Lower lobe of right lung (tissue), 2 donors: ENCODE data around the gene UNC5C. TPM values are rescaled to one million over a fixed set of nuclear protein-coding genes. Genes with fewer than 3 reads are reported as not detected.

ENCODE experiments used
- ATAC-seq, 2 donors: fragments of 200-7000 bp; cut with Tn5 transposase; one replicate each; pipeline ENCODE4 v1.9.1; 2020 to 2022; ENCODE audit warnings: mild to moderate bottlenecking in 2 of 2, moderate library complexity in 2 of 2
- DNase-seq: peaks from one replicate; pipeline ENCODE4 v3.0.0-alpha.2; 2020
- H3K27ac ChIP-seq: fragments of 200-600 bp; one replicate; pipeline ENCODE4 v1.8.0; 2022
- H3K27me3 ChIP-seq: fragments of 200-600 bp; one replicate; pipeline ENCODE4 v1.8.0; 2022; ENCODE audit warnings: low read depth
- H3K36me3 ChIP-seq: fragments of 200-600 bp; one replicate; pipeline ENCODE4 v1.8.0; 2022; ENCODE audit warnings: mild to moderate bottlenecking
- H3K4me1 ChIP-seq: fragments of 200-600 bp; one replicate; pipeline ENCODE4 v1.8.0; 2022
- H3K4me3 ChIP-seq: fragments of 200-600 bp; one replicate; pipeline ENCODE4 v1.8.0; 2022; ENCODE audit warnings: mild to moderate bottlenecking
- H3K9me3 ChIP-seq: fragments of 200-600 bp; one replicate; pipeline ENCODE4 v1.8.0; 2022
- intact Hi-C: fragments of 100-400 bp; cut with DNase I; formaldehyde crosslinking; loops from one replicate; pipeline ENCODE4 v1.11.0; 2022
- total RNA-seq: library from RNA; stranded (reverse); fragmentation: NEBNext Ultra II Directional; extraction: Animal tissue kit (Norgen Biotek cat#: 25700); gene quantifications from one replicate; pipeline ENCODE4 v1.2.1, GENCODE V29; 2021
- TF ChIP-seq, protein P1 (sequence below): fragments of 200-600 bp; IDR thresholded peaks from one replicate; pipeline ENCODE4 v1.8.0; 2022; ENCODE audit warnings: antibody characterized with exemption, mild to moderate bottlenecking
- donor health status: DM: no; HTN: yes; CAD: no; lungs with severe emphysema.

The UNC5C gene
- total RNA-seq, 1 donor from 2014 or later: 5.1 TPM

DNA sequence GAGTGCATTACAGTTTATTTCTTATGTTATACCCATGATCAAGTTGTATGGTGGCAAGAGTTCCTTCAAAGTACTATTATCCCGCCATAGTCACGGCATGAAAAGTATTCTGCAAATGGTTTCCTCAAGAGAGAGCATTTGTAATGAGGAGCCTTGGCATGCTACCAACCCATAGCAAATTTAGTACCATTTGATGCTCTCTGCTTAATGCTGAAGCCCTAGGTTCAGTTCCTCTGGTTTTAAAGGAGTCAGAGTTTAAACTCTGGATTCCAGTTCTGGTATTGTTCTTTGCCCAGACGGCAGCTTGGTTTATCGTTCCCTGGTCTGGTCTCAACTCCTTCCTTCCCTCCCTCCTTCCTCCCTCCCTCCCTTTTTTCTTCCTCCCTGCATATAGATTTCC is 419.7 kb downstream of the UNC5C start:
- no peak overlapping the region for H3K27ac ChIP-seq
- intact Hi-C loops: no loop called here
- no peaks in the 10 kb centered on the region for H3K36me3 ChIP-seq
- no peaks in the 10 kb centered on the region for H3K4me1 ChIP-seq
- DNase-seq: no peak
- no peaks in the 10 kb centered on the region for H3K27me3 ChIP-seq
- no peaks in the 10 kb centered on the region for H3K9me3 ChIP-seq
- TF ChIP-seq, protein P1, sequence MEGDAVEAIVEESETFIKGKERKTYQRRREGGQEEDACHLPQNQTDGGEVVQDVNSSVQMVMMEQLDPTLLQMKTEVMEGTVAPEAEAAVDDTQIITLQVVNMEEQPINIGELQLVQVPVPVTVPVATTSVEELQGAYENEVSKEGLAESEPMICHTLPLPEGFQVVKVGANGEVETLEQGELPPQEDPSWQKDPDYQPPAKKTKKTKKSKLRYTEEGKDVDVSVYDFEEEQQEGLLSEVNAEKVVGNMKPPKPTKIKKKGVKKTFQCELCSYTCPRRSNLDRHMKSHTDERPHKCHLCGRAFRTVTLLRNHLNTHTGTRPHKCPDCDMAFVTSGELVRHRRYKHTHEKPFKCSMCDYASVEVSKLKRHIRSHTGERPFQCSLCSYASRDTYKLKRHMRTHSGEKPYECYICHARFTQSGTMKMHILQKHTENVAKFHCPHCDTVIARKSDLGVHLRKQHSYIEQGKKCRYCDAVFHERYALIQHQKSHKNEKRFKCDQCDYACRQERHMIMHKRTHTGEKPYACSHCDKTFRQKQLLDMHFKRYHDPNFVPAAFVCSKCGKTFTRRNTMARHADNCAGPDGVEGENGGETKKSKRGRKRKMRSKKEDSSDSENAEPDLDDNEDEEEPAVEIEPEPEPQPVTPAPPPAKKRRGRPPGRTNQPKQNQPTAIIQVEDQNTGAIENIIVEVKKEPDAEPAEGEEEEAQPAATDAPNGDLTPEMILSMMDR: no peak
- ATAC-seq: no peak
- no peak overlapping the region for H3K4me3 ChIP-seq

DNA sequence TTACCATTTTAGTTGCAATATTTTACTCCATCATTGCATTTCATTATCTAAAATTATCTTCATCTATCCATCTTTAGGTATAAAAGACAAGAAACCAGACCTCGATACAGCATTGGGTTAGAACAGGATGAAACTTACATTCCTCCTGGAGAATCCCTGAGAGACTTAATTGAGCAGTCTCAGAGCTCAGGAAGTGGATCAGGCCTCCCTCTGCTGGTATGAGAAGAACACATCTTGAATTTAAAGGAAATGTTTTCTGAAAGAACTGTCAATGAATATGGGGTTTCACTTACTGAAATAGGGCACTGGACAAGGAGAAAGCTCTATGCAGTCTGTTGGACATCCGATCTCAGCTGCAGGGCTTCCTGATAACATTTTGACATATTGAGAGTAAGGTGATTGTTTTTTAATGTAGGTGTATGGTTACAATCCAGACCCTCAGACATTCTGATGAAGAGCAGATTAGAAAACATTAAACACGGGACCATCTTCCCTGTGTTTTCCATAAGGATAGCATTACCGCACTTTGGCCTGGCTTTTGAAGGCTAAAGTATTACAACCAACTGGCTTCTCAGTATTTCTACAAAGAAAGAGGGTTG is 423.8 kb downstream of the UNC5C start:
- Histone ChIP-seq H3K4me3 (no peak overlapping the region), H3K9me3 (no peaks in the 10 kb centered on the region), H3K27ac (no peak overlapping the region), H3K27me3 (no peaks in the 10 kb centered on the region), H3K4me1 (no peaks in the 10 kb centered on the region), H3K36me3 (no peaks in the 10 kb centered on the region)
- TF ChIP-seq, protein P1: peak; percentile 23
- DNase-seq: no peak
- no peak for ATAC-seq
- intact Hi-C loops: no loop called here

- Histone ChIP-seq H3K4me3 (no peak overlapping the region), H3K27ac (no peak overlapping the region), H3K27me3 (no peaks in the 10 kb centered on the region), H3K9me3 (no peaks in the 10 kb centered on the region), H3K4me1 (no peaks in the 10 kb centered on the region), H3K36me3 (no peaks in the 10 kb centered on the region)
- intact Hi-C loops: no loop called here
- no peak for ATAC-seq
- TF ChIP-seq, protein P1: no peak
- DNase-seq: peak; percentile 39
These were observed 426.8 kb downstream of the UNC5C start for GRCh38 chr4:95122001-95122400.

DNA sequence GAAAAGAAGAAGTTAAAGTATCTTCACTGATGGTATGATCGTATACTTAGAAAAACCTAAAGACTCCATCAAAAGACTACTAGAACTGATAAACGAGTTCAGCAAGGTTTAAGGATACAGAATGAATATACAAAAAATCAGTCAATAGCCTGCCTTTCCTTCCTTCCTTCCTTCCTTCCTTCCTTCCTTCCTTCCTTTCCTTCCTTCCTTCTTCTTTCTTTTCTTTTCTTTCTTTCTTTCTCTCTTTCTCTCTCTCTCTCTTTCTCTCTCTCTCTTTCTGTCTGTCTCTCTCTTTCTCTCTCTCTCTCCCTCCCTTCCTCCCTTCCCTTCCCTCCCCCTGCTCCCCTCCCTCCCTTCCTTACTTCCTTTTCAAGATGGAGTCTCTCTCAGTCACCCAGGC is 428.3 kb downstream of the UNC5C start:
- DNase-seq (no peak), ATAC-seq (no peak)
- TF ChIP-seq, protein P1: no peak
- Histone ChIP-seq H3K27ac (no peak overlapping the region), H3K4me1 (no peaks in the 10 kb centered on the region), H3K27me3 (no peaks in the 10 kb centered on the region), H3K4me3 (no peak overlapping the region), H3K9me3 (no peaks in the 10 kb centered on the region), H3K36me3 (no peaks in the 10 kb centered on the region)
- intact Hi-C loops: no loop called here

DNA sequence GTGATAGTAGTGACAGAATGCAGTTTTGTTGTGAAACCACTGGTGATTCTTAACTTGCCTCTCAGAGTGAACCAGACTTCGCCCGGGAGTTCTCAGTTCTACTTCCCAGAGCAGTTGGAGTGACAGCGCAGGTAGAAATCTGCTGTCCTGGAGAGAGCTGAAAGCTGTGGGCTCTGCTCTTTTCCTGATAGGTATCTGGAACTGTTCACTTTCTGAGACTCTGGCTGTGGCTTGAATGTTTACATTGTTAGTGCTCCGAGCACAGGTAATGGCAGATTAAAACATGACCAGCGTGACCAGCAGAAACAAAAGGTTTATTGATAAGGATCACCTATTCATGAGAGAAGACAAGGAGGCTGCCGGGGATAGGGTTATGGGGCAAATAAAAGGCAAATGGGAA is 430.3 kb downstream of the UNC5C start:
- Histone ChIP-seq H3K4me1 (no peaks in the 10 kb centered on the region), H3K9me3 (no peaks in the 10 kb centered on the region), H3K36me3 (no peaks in the 10 kb centered on the region), H3K27ac (no peak overlapping the region), H3K4me3 (no peak overlapping the region), H3K27me3 (no peaks in the 10 kb centered on the region)
- DNase-seq (no peak), ATAC-seq (no peak)
- intact Hi-C loops: no loop called here
- TF ChIP-seq, protein P1: no peak
